Astrocyte (in vitro differentiated cells and primary cell): ENCODE results near the gene TEX26. TPM values are rescaled to one million over a fixed set of nuclear protein-coding genes. Genes with fewer than 3 reads are reported as not detected.

ENCODE experiments used
- DNase-seq: peaks from one replicate; pipeline ENCODE4 v3.0.0-alpha.2; 2010; ENCODE audit warnings: low read depth
- FAIRE-seq: peaks from 2 replicates; lab custom pipeline; 2011; peaks lifted over from hg19 to GRCh38; lab: Jason Lieb, UNC
- H2AFZ ChIP-seq: 2 replicates; pipeline ENCODE4 v1.6.0; 2012; ENCODE audit warnings: low read depth, low read length, inconsistent platforms
- H3K27ac ChIP-seq: 2 replicates; pipeline ENCODE4 v1.5.1; 2011; ENCODE audit warnings: low read depth, low read length, inconsistent platforms
- H3K27me3 ChIP-seq: 2 replicates; pipeline ENCODE4 v1.6.0; 2011; ENCODE audit warnings: low read length, inconsistent platforms; ENCODE audit not compliant: insufficient read depth
- H3K36me3 ChIP-seq: 2 replicates; pipeline ENCODE4 v1.5.1; 2011; ENCODE audit warnings: low read length, inconsistent platforms; ENCODE audit not compliant: insufficient read depth
- H3K4me1 ChIP-seq: 2 replicates; pipeline ENCODE4 v1.5.1; 2011; ENCODE audit warnings: low read length, inconsistent platforms; ENCODE audit not compliant: insufficient read depth
- H3K4me2 ChIP-seq: 2 replicates; pipeline ENCODE4 v1.6.0; 2012; ENCODE audit warnings: low read length, inconsistent platforms
- H3K4me3 ChIP-seq: 2 replicates; pipeline ENCODE4 v1.5.1; 2011; ENCODE audit warnings: low read depth, mild to moderate bottlenecking, low read length, inconsistent platforms; ENCODE audit not compliant: insufficient read depth
- H3K79me2 ChIP-seq: 2 replicates; pipeline ENCODE4 v1.6.0; 2012; ENCODE audit warnings: mild to moderate bottlenecking, low read length, inconsistent platforms; ENCODE audit not compliant: insufficient read depth
- H3K9ac ChIP-seq: 2 replicates; pipeline ENCODE4 v1.6.0; 2012; ENCODE audit warnings: mild to moderate bottlenecking, low read length, inconsistent platforms
- H3K9me3 ChIP-seq: 2 replicates; pipeline ENCODE4 v1.5.1; 2012; ENCODE audit warnings: low read depth, mild to moderate bottlenecking, low read length, inconsistent platforms; ENCODE audit not compliant: insufficient read depth
- H4K20me1 ChIP-seq: 2 replicates; pipeline ENCODE4 v1.6.0; 2012; ENCODE audit warnings: low read length, inconsistent platforms; ENCODE audit not compliant: insufficient read depth
- H3K27ac Mint-ChIP-seq: one replicate; pipeline ENCODE4 v1.8.0; 2021; ENCODE audit warnings: mild to moderate bottlenecking, mixed read lengths; ENCODE audit not compliant: unreplicated experiment
- H3K27me3 Mint-ChIP-seq: one replicate; pipeline ENCODE4 v1.8.0; 2021; ENCODE audit warnings: low read depth, mixed read lengths; ENCODE audit not compliant: unreplicated experiment
- H3K36me3 Mint-ChIP-seq: one replicate; pipeline ENCODE4 v1.8.0; 2021; ENCODE audit warnings: low read depth, mixed read lengths; ENCODE audit not compliant: unreplicated experiment
- H3K4me1 Mint-ChIP-seq: one replicate; pipeline ENCODE4 v1.8.0; 2021; ENCODE audit warnings: low read depth, mixed read lengths; ENCODE audit not compliant: unreplicated experiment
- H3K4me3 Mint-ChIP-seq: one replicate; pipeline ENCODE4 v1.8.0; 2021; ENCODE audit warnings: mild to moderate bottlenecking, moderate library complexity, mixed read lengths; ENCODE audit not compliant: unreplicated experiment
- H3K9me3 Mint-ChIP-seq: one replicate; pipeline ENCODE4 v1.8.0; 2021; ENCODE audit warnings: mild to moderate bottlenecking, mixed read lengths; ENCODE audit not compliant: unreplicated experiment
- CTCF ChIP-seq: IDR thresholded peaks from 2 replicates; pipeline ENCODE4 v1.5.1; 2011; ENCODE audit warnings: low read depth, mild to moderate bottlenecking, inconsistent platforms, low read length, moderate library complexity; ENCODE audit not compliant: insufficient read depth
- EZH2 ChIP-seq: IDR thresholded peaks from 2 replicates; pipeline ENCODE4 v1.6.1; 2012; ENCODE audit warnings: mild to moderate bottlenecking, low read length, inconsistent platforms; ENCODE audit not compliant: insufficient read depth
- total RNA-seq: library from RNA; stranded (reverse); gene quantifications from 2 replicates; pipeline ENCODE4 v1.2.1, GENCODE V29; 2021

The TEX26 gene
- total RNA-seq, 1 donor from 2014 or later = not detected

- no peak overlapping the region for H3K27ac ChIP-seq
- no peaks in the 10 kb centered on the region for H3K27me3 ChIP-seq
- no peak for DNase-seq
- no peak for TF ChIP-seq EZH2
- no peak for TF ChIP-seq CTCF
- H2AFZ ChIP-seq = no peak overlapping the region
- no peaks in the 10 kb centered on the region for H3K36me3 Mint-ChIP-seq
- H3K27ac Mint-ChIP-seq = no peak overlapping the region
- H3K4me1 ChIP-seq = peaks cover 8% of the 10 kb centered on the region
- no peaks in the 10 kb centered on the region for H4K20me1 ChIP-seq
- H3K4me1 Mint-ChIP-seq = peaks cover 15% of the 10 kb centered on the region
- H3K4me3 Mint-ChIP-seq = no peak overlapping the region
- H3K9me3 Mint-ChIP-seq = no peaks in the 10 kb centered on the region
- no peaks in the 10 kb centered on the region for H3K9me3 ChIP-seq
- H3K36me3 ChIP-seq = no peaks in the 10 kb centered on the region
- no peak overlapping the region for H3K9ac ChIP-seq
- H3K4me2 ChIP-seq = no peak overlapping the region
- FAIRE-seq = no peak
- H3K4me3 ChIP-seq = no peak overlapping the region
- H3K27me3 Mint-ChIP-seq = peaks cover 8% of the 10 kb centered on the region
- no peaks in the 10 kb centered on the region for H3K79me2 ChIP-seq
These were observed 72.6 kb downstream of the TEX26 start for GRCh38 chr13:31005066-31005465.

GRCh38 chr13:31007417-31007816, 75.0 kb downstream of the TEX26 start:
- Histone ChIP-seq H3K4me2 (no peak overlapping the region), H3K27ac (no peak overlapping the region), H3K9ac (no peak overlapping the region), H2AFZ (no peak overlapping the region), H3K9me3 (no peaks in the 10 kb centered on the region), H3K4me3 (no peak overlapping the region), H3K79me2 (no peaks in the 10 kb centered on the region), H3K36me3 (no peaks in the 10 kb centered on the region), H3K4me1 (peaks cover 4% of the 10 kb centered on the region), H3K27me3 (no peaks in the 10 kb centered on the region), H4K20me1 (no peaks in the 10 kb centered on the region)
- H3K27ac Mint-ChIP-seq = no peak overlapping the region
- H3K27me3 Mint-ChIP-seq = peaks cover 4% of the 10 kb centered on the region
- no peaks in the 10 kb centered on the region for H3K9me3 Mint-ChIP-seq
- no peak for FAIRE-seq
- TF ChIP-seq CTCF (no peak), EZH2 (no peak)
- H3K4me1 Mint-ChIP-seq = peaks cover 17% of the 10 kb centered on the region
- H3K36me3 Mint-ChIP-seq = no peaks in the 10 kb centered on the region
- H3K4me3 Mint-ChIP-seq = no peak overlapping the region
- DNase-seq = no peak

GRCh38 chr13:31008400-31009115, 76.1 kb downstream of the TEX26 start:
- H3K79me2 ChIP-seq = no peaks in the 10 kb centered on the region
- no peak overlapping the region for H3K4me3 ChIP-seq
- H4K20me1 ChIP-seq = no peaks in the 10 kb centered on the region
- TF ChIP-seq CTCF (no peak), EZH2 (no peak)
- peaks cover 4% of the 10 kb centered on the region for H3K4me1 ChIP-seq
- H3K27ac ChIP-seq = no peak overlapping the region
- H3K9ac ChIP-seq = no peak overlapping the region
- FAIRE-seq = no peak
- H3K27me3 ChIP-seq = no peaks in the 10 kb centered on the region
- peak; percentile 56 for DNase-seq
- no peaks in the 10 kb centered on the region for H3K9me3 ChIP-seq
- H3K4me2 ChIP-seq = no peak overlapping the region
- H2AFZ ChIP-seq = no peak overlapping the region
- Mint-ChIP-seq H3K36me3 (no peaks in the 10 kb centered on the region), H3K4me1 (peaks cover 17% of the 10 kb centered on the region), H3K27ac (peak overlapping the region; percentile 6), H3K27me3 (peaks cover 4% of the 10 kb centered on the region), H3K4me3 (no peak overlapping the region), H3K9me3 (no peaks in the 10 kb centered on the region)
- H3K36me3 ChIP-seq = no peaks in the 10 kb centered on the region
